ENCODE results near the gene COL7A1. TPM values are rescaled to one million over a fixed set of nuclear protein-coding genes. Genes with fewer than 3 reads are reported as not detected.
A peak's percentile ranks its signal among the peaks of the same experiment; 100 is the strongest.

COL7A1 gene
- polyA plus RNA-seq, 3 donors: 15.5 to 31.0 (median 30.0) TPM

DNA sequence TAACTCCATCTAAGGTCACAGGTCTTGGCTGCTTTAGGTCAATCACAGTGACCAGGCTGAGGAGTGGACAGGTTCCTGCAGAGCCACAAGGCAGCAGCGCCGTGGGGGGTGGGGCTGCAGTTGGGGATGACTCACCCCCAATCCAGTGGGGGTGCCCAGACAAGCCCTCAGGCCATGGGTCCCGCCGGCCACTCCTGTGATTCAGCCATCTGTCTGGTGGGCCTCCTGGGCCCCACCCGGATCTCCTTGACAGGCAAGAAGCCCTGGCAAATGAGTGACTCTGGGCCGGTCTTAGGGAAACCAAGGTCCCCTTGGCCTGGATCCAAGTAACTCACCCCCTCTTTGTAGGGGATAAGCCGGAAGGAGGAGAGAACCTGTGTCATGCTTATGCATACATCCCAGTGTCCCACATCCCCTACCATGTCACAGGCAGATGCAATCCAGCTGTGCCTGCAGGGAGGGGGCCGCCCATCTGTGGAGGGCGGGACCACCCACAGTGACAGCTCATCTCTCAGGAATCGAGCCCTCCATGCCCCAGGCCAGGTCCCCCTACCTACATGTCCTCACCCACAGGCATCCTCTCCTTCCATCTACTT is 495 bp upstream of the COL7A1 start:
- peak in 3 of 11 donors; percentile 22 to 41 (median 26) for DNase-seq (ENCODE audit: extremely low read depth in 1 of 11, low read depth in 9 of 11, low spot score in 4 of 11)

DNA sequence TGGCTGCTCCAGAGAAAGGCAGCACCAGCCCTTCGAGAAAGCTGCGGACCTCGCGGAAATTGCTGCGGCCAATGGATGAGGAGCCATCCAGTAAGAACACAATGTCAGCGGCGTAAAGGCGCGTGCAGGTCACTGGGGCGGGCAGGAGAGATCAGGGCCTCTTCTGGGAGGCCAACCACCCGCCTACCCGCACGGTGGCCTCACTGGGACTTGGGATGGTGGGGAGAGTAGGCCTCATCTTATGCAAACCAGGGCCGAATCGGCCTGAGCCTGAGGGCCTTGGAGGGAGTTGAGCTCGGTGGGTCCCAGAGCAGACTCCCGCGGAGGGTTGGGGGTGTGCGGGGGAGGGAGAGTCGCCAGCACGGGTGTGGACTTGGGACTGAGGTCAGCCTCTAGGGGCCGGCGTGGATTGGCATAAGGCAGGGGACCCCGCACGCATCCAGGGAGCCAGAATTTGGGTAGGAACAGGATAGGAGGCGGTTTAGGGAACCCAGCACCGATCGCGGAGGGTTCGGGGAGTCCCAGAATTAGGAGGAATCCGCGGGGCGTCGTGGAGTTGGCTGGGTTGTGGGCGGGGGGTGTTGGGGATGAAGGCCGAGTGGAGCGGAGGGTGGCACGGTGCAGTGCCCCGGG is 596 bp downstream of the COL7A1 start:
- no peak for DNase-seq (ENCODE audit: extremely low read depth in 1 of 11, low read depth in 9 of 11, low spot score in 4 of 11)

DNA sequence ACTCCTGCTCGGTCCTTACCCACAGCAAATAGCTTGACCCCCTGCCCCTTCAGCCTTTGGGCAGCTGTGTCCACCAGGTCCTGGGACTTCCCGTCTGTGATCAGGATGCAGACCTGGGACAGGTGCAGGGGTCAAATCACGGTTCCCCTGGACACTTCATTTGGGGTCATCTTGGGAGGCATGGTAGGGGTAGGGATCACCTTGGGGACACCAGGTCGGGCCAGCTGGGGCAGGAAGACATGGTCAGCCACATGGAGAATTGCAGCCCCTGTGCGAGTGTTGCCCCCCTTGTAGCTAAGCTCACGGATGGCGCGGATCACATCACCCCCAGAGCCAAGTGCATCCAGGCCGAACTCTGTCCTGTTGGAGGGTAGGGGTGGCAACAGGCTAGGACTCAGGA is 1.8 kb downstream of the COL7A1 start:
- DNase-seq (ENCODE audit: extremely low read depth in 1 of 11, low read depth in 9 of 11, low spot score in 4 of 11): no peak

DNA sequence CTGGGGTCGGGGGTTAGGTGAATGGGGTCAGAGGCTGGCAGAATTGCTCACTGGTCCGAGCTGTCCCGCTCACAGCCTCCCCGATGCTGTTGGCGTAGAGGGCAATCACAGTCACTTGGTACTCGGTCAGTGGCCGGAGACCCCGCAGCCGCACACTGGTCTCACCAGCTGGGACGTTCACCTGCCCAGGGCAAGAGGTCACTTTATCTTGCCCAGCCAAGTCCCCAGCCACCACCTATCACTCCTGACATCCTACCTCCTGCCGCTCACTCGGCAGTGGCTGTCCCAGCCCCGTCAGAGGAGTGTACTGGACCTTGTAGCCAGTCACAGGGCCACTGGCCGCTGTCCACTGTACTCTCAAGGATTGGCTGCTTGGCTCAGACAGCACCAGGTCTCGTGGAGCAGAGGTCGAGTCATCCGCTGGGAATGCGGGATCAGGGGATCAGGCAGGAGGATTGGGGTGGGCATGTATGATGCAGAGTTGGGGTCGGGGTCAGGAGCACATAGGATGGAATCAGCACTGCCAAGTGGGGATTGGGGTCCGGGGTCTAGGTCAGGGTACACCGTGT is 2.5 kb downstream of the COL7A1 start:
- no peak for DNase-seq (ENCODE audit: extremely low read depth in 1 of 11, low read depth in 9 of 11, low spot score in 4 of 11)

DNA sequence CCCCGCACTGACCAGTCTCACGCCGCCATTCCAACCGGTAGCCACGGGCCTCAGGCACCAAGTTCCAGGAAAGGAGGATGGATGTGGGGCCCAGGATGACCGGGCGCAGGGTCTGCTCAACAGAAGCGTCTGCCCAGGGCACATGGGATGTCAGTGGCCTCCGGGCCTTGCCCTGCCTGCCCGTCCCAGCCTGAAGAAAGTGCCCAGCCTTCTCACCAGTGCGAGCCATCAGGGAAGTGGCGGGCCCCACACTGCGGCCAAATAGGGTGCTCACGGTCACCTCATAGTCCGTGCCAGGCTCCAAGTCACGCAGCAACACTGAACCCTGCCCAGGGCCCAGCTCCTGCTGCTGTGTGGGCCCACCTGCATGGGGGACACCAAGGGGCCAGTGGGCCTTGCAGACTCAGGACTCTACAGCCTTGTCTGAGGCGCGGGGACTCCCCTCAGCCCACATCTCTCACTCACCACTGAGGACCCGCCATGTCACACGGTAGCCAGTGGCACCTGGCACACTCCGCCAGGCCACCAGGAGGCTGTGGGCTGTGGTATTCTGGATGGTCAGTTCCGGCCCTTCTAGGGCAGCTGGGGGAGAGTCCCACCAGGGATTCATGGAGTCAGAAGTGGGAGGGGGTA is 3.1 kb downstream of the COL7A1 start:
- DNase-seq (ENCODE audit: extremely low read depth in 1 of 11, low read depth in 9 of 11, low spot score in 4 of 11): no peak

DNA sequence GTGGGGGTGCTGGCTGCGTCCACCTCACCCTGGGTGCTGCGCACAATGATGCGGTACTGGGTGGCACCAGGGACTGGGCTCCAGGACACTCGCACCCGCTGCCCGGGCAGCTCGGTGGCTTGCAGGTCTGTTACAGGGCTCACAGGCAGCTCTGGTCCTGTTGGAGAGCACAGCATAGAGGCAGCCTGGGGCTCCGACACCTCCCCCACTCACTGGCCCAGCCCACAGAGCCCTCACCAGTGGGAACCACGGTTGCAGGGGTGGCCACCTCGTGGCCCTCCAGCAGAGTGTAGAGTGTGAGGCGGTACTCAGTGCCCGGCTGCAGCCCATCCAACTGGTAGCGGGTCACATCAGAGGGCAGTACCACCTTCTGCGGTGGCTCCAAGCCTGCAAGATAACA is 3.7 kb downstream of the COL7A1 start:
- no peak for DNase-seq (ENCODE audit: extremely low read depth in 1 of 11, low read depth in 9 of 11, low spot score in 4 of 11)

DNA sequence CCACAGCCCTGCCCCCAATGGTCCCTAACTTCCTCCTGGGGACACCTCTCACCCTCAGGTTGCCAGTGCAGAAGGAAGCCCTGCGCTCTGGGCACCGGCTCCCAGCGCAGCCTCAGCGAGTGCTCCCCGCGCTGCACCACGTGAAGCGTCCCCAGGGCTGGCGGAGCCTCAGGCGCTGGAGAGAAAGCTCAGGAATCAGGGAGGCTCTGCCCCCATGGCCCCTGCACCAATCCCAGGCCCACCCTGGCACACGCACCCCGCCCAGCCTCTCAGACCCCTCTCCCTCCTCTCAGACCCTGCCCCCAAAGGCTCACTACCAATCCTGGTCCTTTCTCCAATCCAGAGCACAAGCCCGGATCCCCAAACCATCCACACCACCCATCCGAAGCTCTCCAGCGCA is 6.9 kb downstream of the COL7A1 start:
- DNase-seq (ENCODE audit: extremely low read depth in 1 of 11, low read depth in 9 of 11, low spot score in 4 of 11): no peak

DNA sequence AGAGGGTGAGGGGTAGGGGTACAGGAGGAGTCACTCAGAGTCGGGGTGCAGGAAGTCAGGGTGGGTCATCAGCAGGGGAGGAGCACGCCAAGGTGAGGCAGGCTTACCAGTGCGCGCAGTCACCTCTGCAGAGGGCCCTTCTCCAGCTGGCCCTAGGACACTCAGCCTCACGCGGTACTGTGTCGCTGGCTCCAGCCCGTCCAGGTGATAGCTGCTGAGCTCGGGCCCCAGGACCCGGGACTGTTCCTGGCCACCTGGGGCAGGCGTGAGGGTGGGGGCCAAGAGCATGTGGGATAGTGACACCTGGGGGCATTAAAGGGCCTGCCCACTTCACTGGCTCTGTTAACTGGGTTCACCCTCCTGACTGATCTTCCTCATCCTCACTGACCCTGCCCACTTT is 7.4 kb downstream of the COL7A1 start:
- no peak for DNase-seq (ENCODE audit: extremely low read depth in 1 of 11, low read depth in 9 of 11, low spot score in 4 of 11)

DNA sequence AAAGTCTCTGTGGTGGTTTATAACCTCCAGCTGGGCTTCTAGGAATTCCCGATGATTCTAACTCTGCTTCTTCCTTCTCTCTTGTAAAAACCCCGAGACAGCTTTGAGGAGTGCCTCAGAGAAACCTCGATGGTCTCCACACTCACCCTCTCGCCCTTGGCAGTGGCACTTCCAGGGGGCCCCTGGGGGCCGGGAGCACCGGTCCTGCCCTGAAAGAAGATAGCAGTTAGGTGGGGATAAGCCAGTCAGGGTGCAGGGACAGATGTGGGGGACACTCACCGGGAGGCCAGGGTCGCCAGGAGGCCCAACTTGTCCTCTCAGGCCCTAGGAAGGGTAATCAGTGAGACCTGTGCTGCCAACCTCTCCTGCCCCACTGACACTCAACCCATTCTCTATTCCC is 9.7 kb downstream of the COL7A1 start:
- no peak for DNase-seq (ENCODE audit: extremely low read depth in 1 of 11, low read depth in 9 of 11, low spot score in 4 of 11)

DNA sequence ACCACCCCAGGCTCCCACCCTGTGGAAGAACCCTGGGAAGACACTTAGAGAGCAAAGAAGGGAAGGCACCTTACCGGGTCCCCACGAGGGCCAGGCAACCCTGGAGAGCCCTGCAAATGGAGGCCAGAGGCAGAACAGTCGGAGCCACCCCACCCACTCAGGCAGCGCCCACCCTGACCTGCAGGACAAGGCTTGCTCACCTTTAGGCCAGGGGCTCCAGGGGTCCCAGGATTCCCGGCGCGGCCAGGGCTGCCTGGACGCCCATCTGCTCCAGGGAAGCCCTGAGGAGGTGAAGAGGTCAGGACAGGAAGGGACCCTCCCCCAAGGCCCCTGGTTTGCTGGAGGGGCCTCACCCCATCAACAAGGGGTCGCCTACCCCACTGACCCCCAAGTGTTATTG is 10.3 kb downstream of the COL7A1 start:
- no peak for DNase-seq (ENCODE audit: extremely low read depth in 1 of 11, low read depth in 9 of 11, low spot score in 4 of 11)

DNA sequence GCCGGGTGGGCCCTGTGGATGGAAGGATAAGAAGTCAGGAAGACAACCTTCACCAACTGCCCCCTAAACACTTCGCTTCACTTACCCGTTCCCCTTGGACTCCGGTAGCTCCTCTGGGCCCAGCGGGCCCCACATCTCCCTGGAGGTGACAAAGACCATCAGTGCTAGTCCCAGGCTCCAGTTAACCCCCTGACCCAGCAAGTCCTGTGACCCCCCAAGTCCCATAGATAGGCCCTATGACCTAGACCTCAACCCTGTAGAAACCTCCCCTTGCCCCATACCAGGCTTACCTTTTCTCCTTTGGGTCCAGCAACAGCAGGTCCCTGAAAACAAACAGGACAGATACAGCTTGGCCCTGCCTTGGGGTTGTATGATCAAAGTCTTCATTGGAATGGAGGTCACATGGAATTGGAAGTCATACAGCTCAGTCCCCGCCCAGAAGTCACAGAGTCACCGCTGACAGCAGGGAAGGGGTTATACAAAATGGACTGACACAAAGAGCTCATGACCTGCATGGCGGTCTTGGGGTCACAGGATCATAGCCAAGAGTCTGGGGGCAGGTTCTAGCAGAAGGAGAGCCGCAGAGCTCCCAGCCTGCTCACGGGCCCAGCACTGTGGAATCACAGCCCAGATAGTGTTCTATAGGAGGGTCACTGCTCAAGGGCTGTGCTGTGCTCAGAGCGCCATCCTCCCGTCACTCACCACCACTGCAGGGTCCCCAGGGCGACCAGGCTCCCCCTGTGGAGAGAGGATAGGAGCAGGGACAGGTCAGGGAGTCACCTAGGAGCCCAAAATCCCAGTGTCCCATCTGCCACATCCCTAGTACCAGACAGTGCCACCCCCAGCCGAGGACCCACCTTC is 13.3 kb downstream of the COL7A1 start:
- no peak for DNase-seq (ENCODE audit: extremely low read depth in 1 of 11, low read depth in 9 of 11, low spot score in 4 of 11)

DNA sequence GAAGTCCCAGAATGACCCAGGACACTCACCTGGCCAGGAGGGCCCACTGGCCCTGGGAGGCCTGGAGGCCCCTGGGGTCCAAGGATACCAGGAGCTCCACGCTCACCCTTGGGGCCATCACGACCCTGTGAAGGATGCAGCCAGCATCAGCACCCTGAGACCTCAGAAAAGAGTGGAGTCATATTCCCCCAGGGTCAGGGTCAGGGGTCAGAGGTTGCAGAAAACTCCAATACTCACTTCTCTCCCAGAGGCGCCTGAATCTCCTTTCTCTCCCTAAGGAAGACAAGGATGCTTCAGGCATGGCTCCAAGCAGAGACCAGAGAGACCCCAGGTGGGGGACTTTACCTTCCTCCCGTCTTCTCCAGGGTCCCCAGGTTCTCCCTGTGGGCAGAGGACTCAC is 18.5 kb downstream of the COL7A1 start:
- no peak for DNase-seq (ENCODE audit: extremely low read depth in 1 of 11, low read depth in 9 of 11, low spot score in 4 of 11)

DNA sequence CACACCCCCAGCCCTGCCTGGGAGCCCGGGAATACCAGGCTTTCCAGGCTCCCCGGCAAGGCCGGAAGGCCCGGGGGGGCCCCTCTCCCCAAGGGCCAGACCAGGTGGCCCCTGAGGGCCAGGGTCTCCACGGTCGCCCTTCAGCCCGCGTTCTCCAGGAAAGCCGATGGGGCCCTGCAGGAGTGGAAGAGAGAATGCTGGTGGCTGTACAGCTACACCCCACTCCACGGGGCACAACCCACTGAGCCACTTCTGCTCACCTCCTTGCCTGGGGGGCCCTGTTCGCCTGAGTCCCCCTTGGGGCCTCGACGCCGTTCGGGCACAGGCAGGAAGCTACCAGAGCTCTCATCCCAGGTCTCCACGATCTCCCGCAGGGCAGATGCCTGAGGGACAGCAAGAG is 19.8 kb downstream of the COL7A1 start:
- DNase-seq (ENCODE audit: extremely low read depth in 1 of 11, low read depth in 9 of 11, low spot score in 4 of 11): no peak

DNA sequence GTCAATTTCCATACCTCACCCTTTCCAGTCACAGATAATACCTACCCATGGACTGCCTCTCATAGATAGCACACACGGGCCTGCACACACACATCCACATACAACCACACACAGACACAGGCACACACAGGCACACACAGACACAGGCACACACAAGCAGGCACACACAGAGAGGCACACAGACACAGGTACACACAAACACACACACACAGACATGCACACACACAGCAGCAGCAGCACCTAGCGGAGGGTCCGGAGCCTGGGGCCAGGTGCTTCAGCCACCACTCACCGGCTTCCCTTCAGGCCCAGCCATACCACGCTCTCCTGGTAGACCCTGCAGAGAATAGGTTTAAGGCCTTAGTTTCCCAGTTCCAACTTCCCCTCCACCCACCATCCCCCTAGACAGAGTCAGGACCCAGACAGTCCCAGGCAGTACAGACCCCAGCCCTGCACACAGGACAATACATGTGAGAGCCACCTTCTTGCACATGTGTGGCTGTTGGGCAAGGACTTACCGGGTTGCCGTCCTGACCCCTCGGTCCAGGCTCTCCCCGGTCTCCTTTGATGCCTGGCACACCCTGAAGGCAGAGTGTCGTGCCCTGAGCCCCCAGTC is 21.1 kb downstream of the COL7A1 start:
- DNase-seq (ENCODE audit: extremely low read depth in 1 of 11, low read depth in 9 of 11, low spot score in 4 of 11): no peak

DNA sequence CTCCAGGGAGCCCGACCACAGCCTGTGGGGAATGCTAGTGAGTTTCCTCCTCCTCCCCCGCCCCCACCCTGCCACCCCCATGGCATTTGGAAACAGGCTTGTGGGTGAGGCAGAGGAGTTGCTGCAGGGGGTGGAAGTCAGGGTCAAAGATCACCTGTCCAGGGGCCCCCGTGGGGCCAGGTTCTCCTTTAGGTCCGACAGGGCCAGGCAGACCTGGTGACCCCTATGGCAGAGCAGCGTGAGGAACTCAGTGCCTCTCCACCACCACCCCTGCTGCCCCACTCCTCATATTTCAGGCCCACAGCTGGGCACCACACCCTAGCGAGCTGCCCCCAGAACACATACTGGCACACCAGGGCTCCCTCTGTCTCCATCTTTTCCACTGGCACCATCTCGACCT is 22.6 kb downstream of the COL7A1 start:
- DNase-seq (ENCODE audit: extremely low read depth in 1 of 11, low read depth in 9 of 11, low spot score in 4 of 11): no peak

DNA sequence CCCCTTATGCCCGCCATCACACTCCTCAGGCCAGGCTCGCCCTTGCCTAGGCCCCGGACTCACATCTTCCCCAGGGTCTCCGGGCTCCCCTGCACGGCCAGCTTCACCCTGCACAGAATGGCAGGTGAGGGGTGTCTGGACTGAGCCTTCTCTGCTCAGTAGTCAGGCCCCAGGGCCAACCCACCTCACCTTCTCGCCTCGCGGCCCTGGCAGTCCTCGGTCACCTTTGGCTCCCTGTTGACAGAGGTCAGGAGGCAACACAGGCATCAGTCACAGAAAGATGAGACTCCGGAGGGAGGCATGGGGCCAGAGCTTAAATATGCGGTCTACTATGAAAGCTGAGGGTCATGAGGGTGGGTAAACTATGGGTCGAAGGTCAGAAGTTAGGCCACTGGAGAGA is 23.2 kb downstream of the COL7A1 start:
- no peak for DNase-seq (ENCODE audit: extremely low read depth in 1 of 11, low read depth in 9 of 11, low spot score in 4 of 11)

DNA sequence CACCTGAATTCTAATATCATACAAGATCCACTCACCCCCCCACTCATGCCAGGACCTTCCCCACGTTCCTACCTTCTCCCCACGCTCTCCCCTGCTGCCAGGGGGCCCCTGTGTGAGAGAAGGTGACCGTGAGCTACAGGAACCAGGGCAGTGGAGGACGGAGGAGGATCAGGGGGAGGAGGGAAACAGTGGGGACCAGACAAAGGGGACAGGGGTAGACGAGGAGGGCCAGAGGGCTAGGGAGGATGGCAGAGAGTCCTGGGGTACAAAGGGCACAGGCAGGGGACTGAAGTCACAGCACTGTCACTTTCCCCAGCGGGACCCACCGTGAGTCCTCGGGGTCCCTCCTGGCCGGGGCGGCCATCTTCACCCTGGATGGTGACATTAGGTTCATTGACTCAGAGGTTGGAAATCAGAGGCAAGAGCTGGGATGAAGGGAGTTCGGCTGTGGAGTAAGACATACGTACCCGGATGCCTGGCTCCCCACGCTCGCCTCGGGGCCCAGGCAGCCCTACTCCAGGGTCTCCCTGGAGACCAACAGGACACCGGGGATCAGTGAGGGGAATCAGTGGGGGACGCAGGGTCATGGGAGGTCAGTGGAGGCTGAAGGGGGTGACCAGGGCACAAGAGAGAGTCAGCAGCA is 25.2 kb downstream of the COL7A1 start:
- no peak for DNase-seq (ENCODE audit: extremely low read depth in 1 of 11, low read depth in 9 of 11, low spot score in 4 of 11)

DNA sequence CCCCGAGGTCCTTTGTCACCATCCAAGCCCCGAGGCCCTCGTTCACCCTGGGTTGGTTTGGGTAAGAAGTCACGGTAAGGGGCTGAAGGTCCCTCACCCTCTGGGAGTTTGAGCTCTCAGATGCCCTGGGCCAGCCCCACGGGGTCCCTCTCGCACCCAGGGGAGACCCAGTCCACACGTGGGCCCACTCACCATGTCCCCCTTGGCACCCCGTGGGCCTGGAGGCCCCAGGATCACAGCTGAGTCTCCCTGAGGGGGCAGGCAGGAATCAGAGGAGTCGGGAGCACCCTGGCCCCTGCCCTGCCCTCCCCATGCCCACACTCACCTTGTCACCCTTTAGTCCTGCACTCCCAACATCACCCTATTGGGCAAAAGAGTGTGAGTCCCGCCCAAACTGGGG is 25.7 kb downstream of the COL7A1 start:
- no peak for DNase-seq (ENCODE audit: extremely low read depth in 1 of 11, low read depth in 9 of 11, low spot score in 4 of 11)

DNA sequence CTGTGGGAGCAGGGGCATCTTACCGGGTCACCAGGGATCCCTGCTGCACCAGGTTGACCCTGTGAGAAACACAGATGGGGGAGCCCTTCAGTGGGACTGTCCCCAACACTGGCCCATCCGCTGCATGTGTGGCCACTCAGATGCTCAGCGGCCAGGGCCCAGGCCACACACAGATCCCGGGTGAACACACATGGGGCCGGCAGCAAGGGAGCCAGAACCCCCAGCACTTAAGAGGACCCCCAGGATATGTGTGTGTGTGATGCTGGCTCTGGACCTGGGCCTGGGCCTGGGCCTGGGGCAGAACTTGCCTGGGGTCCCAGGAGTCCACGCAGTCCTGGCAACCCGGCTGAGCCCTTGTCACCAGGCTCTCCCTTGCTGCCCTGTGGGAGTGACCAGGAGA is 26.7 kb downstream of the COL7A1 start:
- no peak for DNase-seq (ENCODE audit: extremely low read depth in 1 of 11, low read depth in 9 of 11, low spot score in 4 of 11)
